Stimulated activated naive CD8-positive, alpha-beta T cell treated with anti-CD3 and anti-CD28 coated beads, Interleukin-15, Interleukin-2, amounts not matched to agents 100 U/mL and 50 U/mL, for 24 hours (primary cell): Measurements from ENCODE around the gene TCF23.
"Not testable (repeated sequence)": the region's sequence is repeated elsewhere in the genome, so short reads cannot be mapped to it uniquely, and the experiment has no call there.

Source experiments
- ATAC-seq: fragments of 150-1000 bp; cut with Tn5 transposase; one replicate; pipeline ENCODE4 v1.10.0; 2021
- DNase-seq: peaks from one replicate; pipeline ENCODE4 v3.0.0; 2021

TCF23 gene

DNA sequence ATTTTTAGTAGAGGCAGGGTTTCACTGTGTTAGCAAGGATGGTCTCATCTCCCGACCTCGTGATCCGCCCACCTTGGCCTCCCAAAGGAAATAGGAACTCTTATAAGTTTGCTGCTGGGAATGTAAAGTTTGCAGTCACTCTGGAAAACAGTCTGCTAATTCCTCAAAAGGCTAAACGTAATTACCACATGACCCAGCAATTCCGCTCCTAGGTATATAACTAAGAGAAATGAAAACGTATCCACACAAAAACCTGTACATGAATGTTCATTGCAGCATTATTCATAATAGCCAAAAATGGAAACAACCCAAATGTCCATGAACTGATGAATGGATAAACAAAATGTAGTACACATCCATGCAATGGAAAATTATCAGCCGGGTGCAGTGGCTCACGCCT, 41.2 kb downstream of the TCF23 start:
- ATAC-seq (no peak), DNase-seq (no peak)

- DNase-seq (peak; percentile 26), ATAC-seq (peak; percentile 82)
Observed at GRCh38 chr2:27191070-27191829, 42.4 kb downstream of the TCF23 start.

GRCh38 chr2:27194538-27195354, 45.9 kb downstream of the TCF23 start:
- no peak for DNase-seq
- no peak for ATAC-seq

GRCh38 chr2:27195799-27196198, 47.0 kb downstream of the TCF23 start:
- not testable (repeated sequence) for ATAC-seq, DNase-seq

GRCh38 chr2:27198068-27198467, 49.3 kb downstream of the TCF23 start:
- ATAC-seq, DNase-seq: not testable (repeated sequence)

GRCh38 chr2:27198627-27199026, 49.8 kb downstream of the TCF23 start:
- ATAC-seq (no peak), DNase-seq (no peak)

DNA sequence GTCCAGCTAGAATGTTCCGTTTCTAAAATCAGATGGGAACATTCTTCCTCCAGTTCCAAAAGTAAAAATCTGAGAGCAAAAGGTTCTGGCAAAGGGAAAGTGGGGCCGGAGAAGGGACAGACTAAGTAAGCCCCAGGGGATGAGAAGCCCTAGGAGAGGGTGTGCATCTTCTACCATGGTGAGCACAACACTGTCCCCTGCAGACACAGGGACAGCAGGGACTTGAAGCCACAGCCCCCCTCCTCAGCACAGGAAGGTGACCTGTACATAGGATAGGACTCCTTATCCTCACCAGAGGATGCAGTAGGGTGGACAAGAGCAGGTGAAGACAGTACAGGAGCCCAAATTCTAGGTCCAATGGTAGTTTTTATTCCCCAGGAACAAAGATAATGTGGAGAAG, 50.4 kb downstream of the TCF23 start:
- ATAC-seq: no peak

GRCh38 chr2:27201675-27202074, 52.9 kb downstream of the TCF23 start:
- ATAC-seq: no peak

More for the DNA sequence above, 50.4 kb downstream of the TCF23 start:
- no peak for DNase-seq

GRCh38 chr2:27202854-27203253, 54.0 kb downstream of the TCF23 start:
- ATAC-seq (peak; percentile 48), DNase-seq (no peak)

More at GRCh38 chr2:27201675-27202074, 52.9 kb downstream of the TCF23 start:
- DNase-seq: no peak

- ATAC-seq (no peak), DNase-seq (no peak)
Observed at GRCh38 chr2:27203741-27204140, 54.9 kb downstream of the TCF23 start.

DNA sequence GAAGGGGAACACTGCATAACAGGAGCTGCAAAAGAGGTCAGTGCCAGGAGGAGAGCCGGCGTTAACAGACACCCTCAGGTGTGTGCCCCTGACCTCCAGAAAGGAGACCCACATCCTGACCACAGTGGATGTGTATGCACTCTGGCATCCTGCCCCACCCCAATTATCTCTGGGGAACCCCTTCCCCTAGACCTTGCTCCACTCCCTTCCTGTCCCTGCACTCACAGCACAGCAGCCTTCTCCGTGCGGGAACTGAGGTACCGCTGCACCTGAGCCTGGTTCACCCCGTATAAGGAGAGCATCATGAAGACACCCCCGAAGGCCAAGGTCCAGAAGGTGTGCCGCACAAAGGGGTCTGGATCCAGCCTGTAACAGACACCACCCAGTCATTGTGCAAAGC, 55.8 kb downstream of the TCF23 start:
- DNase-seq: no peak
- ATAC-seq: no peak

DNA sequence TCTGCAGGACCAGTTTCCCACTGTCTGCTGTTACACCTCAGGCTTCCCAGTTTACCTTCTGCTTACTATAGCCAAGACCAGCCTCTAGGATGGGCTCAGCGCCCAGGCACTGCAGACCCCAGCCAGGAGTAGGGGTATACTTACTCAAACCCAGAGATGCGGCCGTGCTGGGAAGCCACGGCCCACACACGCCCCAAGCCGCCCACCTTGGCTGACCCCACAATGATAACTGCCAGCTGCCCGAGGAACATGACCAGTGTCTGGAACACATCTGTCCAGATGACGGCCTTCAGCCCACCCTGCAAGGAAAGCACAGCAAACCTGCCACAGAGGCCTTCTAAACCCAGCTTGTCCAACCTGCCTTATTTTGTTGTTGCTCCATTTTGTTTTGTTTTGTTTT, 56.4 kb downstream of the TCF23 start:
- ATAC-seq (no peak), DNase-seq (no peak)

GRCh38 chr2:27206346-27206745, 57.5 kb downstream of the TCF23 start:
- no peak for DNase-seq
- ATAC-seq: no peak
